Erythroblast (primary cell): ENCODE results near the gene CADPS2.

ENCODE experiments used
- GATA1 ChIP-seq: IDR thresholded peaks from 2 replicates; pipeline ENCODE4 v1.6.1; 2011; ENCODE audit warnings: low read depth, mild to moderate bottlenecking, control low read depth, low read length, moderate library complexity
- POLR2A ChIP-seq: IDR thresholded peaks from 2 replicates; pipeline ENCODE4 v1.6.1; 2011; ENCODE audit warnings: mild to moderate bottlenecking, low read length

GRCh38 chr7:122686360-122686878, 199.8 kb downstream of the CADPS2 start:
- no peak for TF ChIP-seq POLR2A
- no peak for TF ChIP-seq GATA1
